ENCODE measurements around the gene TRPV5.

Gene TRPV5

GRCh38 chr7:142940966-142941535 is 7.5 kb upstream of the TRPV5 start:
- no peak for DNase-seq (ENCODE audit: low spot score)

- no peak for DNase-seq (ENCODE audit: low spot score)
Observed at GRCh38 chr7:142939226-142939910, 5.8 kb upstream of the TRPV5 start, which contains the start of gene LLCFC1. LLCFC1 (plus strand) TSS chr7:142939484; CDS start chr7:142939622, 138 bp downstream.

- no peak for DNase-seq (ENCODE audit: low spot score)
Observed at GRCh38 chr7:142938611-142939010, 5.1 kb upstream of the TRPV5 start.

- DNase-seq (ENCODE audit: low spot score) = no peak
Observed at GRCh38 chr7:142935941-142936565, 2.5 kb upstream of the TRPV5 start.

GRCh38 chr7:142934056-142934455 is 510 bp upstream of the TRPV5 start:
- DNase-seq (ENCODE audit: low spot score) = no peak

- DNase-seq (ENCODE audit: low spot score) = no peak
Observed at GRCh38 chr7:142933092-142933475, 462 bp downstream of the TRPV5 start.

- no peak for DNase-seq (ENCODE audit: low spot score)
Observed at GRCh38 chr7:142932386-142933091, 1.0 kb downstream of the TRPV5 start.

GRCh38 chr7:142930126-142930730 is 3.3 kb downstream of the TRPV5 start:
- DNase-seq (ENCODE audit: low spot score) = no peak

- DNase-seq (ENCODE audit: low spot score) = no peak
Observed at GRCh38 chr7:142927949-142928348, 5.6 kb downstream of the TRPV5 start.

GRCh38 chr7:142927085-142927745 is 6.3 kb downstream of the TRPV5 start:
- no peak for DNase-seq (ENCODE audit: low spot score)

- DNase-seq (ENCODE audit: low spot score) = no peak
Observed at GRCh38 chr7:142925413-142925812, 8.1 kb downstream of the TRPV5 start.

GRCh38 chr7:142923391-142923790 is 10.2 kb downstream of the TRPV5 start:
- DNase-seq (ENCODE audit: low spot score) = no peak

GRCh38 chr7:142919656-142920055 is 13.9 kb downstream of the TRPV5 start:
- DNase-seq (ENCODE audit: low spot score) = no peak

- DNase-seq (ENCODE audit: low spot score) = no peak
Observed at GRCh38 chr7:142918901-142919300, 14.6 kb downstream of the TRPV5 start.

GRCh38 chr7:142917447-142917846 is 16.1 kb downstream of the TRPV5 start:
- DNase-seq (ENCODE audit: low spot score) = no peak

- DNase-seq (ENCODE audit: low spot score) = no peak
Observed at GRCh38 chr7:142916508-142916907, 17.0 kb downstream of the TRPV5 start.

GRCh38 chr7:142915315-142915714 is 18.2 kb downstream of the TRPV5 start:
- DNase-seq (ENCODE audit: low spot score) = no peak

- DNase-seq (ENCODE audit: low spot score) = no peak
Observed at GRCh38 chr7:142914121-142914520, 19.4 kb downstream of the TRPV5 start.

- DNase-seq (ENCODE audit: low spot score) = no peak
Observed at GRCh38 chr7:142913566-142913965, 20.0 kb downstream of the TRPV5 start.

- DNase-seq (ENCODE audit: low spot score) = no peak
Observed at GRCh38 chr7:142913051-142913450, 20.5 kb downstream of the TRPV5 start.

GRCh38 chr7:142910481-142910880 is 23.1 kb downstream of the TRPV5 start:
- no peak for DNase-seq (ENCODE audit: low spot score)

GRCh38 chr7:142910031-142910433 is 23.5 kb downstream of the TRPV5 start:
- DNase-seq (ENCODE audit: low spot score) = no peak
